ENCODE measurements around the gene TMEM259. TPM values are rescaled to one million over a fixed set of nuclear protein-coding genes. Genes with fewer than 3 reads are reported as not detected.

TMEM259 gene
- total RNA-seq, 1 experiment from 2014 or later, result 171 TPM

DNA sequence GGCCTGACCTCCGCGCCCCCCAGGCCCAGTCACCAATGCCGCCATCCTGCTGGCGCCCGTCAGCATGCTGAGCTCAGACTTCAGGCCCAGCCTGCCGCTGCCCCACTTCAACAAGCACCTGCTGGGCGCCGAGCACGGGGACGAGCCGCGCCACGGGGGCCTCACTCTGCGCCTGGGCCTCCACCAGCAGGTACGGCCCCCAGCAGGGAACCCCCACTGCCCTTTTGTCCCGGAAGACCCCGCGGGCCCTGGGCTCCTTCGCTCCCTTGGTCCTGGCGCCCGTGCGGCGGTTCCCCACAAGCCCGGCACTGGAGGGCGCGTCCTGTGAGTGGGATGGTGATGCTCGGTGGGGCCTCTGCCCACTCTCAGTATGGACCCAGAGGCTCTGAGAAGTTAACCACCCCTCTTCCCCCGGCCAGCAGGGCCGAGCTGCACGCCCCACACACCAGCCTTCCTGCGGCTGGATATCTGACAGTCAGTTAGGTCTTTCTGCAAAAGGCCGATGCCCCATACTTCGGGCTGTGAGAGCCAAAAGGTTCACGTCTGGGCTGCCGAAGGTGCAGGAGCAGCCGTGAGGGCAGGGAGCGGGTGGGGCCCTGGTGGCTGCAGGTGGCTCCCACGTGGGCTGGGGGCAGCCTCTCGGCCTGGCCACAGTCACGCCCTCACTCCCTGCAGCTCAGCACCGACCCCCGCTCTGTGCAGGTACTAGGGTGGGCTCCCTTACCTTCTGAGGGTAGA, 28.8 kb downstream of the TMEM259 start:
- Histone ChIP-seq H2BK15ac (ENCODE audit: low read depth, low read length) (no peak overlapping the region), H3K18ac (ENCODE audit: insufficient read length, low read depth, low read length) (no peak overlapping the region), H2AFZ (ENCODE audit: low read length) (no peak overlapping the region), H3T11ph (ENCODE audit: low read length) (no peak overlapping the region), H3K79me2 (ENCODE audit: insufficient read depth, low read length) (no peaks in the 10 kb centered on the region), H3K56ac (ENCODE audit: insufficient read length, low read depth, low read length) (no peak overlapping the region), H3K4ac (ENCODE audit: low read depth, low read length) (no peak overlapping the region), H3K4me1 (ENCODE audit: insufficient read depth, low read length) (no peaks in the 10 kb centered on the region), H4K91ac (ENCODE audit: insufficient read length, low read depth, low read length) (no peak overlapping the region), H2BK5ac (ENCODE audit: insufficient read length, low read length) (no peak overlapping the region), H2BK120ac (ENCODE audit: low read depth, low read length, poor library complexity, severe bottlenecking) (no peak overlapping the region), H4K8ac (replicated peaks; ENCODE audit: insufficient read length, low read depth, low read length) (no peak overlapping the region), H4K5ac (ENCODE audit: insufficient read length, low read depth, low read length) (no peak overlapping the region), H3K9ac (ENCODE audit: extremely low read depth, insufficient read length, low read length) (no peak overlapping the region), H3K14ac (ENCODE audit: insufficient read depth, low read length) (no peak overlapping the region), H3K9me3 (ENCODE audit: control insufficient read depth, low read depth, low read length) (no peaks in the 10 kb centered on the region), H3K27ac (ENCODE audit: insufficient read length, low read depth, low read length) (no peak overlapping the region), H3K23ac (ENCODE audit: insufficient read length, low read depth, low read length) (no peak overlapping the region), H2BK20ac (ENCODE audit: low read depth, low read length, poor library complexity, severe bottlenecking) (no peak overlapping the region), H3K79me1 (ENCODE audit: insufficient read depth, low read depth, low read length, poor library complexity, severe bottlenecking) (no peaks in the 10 kb centered on the region), H3K4me2 (ENCODE audit: insufficient read depth, insufficient read length, low read length) (no peak overlapping the region), H3K27me3 (ENCODE audit: insufficient read depth, low read length) (no peaks in the 10 kb centered on the region; the same call in 1 of the 2 replicates), H2BK12ac (ENCODE audit: insufficient read length, low read depth, low read length) (no peak overlapping the region), H2AK5ac (ENCODE audit: insufficient read length, low read length) (no peak overlapping the region), H4K20me1 (ENCODE audit: control insufficient read depth, insufficient read depth, insufficient read length) (peaks cover 7% of the 10 kb centered on the region), H3K23me2 (ENCODE audit: insufficient read length, low read depth, low read length, poor library complexity, severe bottlenecking) (no peaks in the 10 kb centered on the region)
- Mint-ChIP-seq H3K9me3 (no peaks in the 10 kb centered on the region), H3K4me3 (no peak overlapping the region), H3K4me1 (peaks cover 5 to 16% of the 10 kb centered on the region in 2 experiments), H3K27me3 (ENCODE audit: low read depth) (peaks cover 9% of the 10 kb centered on the region), H3K36me3 (ENCODE audit: insufficient read depth in 1 of 3, low read depth in 3 of 3) (peaks cover 5 to 31% (median 27%) of the 10 kb centered on the region in 3 experiments; a peak in 6 of 7 replicates), H3K27ac (no peak overlapping the region)
- TF ChIP-seq, protein P1, sequence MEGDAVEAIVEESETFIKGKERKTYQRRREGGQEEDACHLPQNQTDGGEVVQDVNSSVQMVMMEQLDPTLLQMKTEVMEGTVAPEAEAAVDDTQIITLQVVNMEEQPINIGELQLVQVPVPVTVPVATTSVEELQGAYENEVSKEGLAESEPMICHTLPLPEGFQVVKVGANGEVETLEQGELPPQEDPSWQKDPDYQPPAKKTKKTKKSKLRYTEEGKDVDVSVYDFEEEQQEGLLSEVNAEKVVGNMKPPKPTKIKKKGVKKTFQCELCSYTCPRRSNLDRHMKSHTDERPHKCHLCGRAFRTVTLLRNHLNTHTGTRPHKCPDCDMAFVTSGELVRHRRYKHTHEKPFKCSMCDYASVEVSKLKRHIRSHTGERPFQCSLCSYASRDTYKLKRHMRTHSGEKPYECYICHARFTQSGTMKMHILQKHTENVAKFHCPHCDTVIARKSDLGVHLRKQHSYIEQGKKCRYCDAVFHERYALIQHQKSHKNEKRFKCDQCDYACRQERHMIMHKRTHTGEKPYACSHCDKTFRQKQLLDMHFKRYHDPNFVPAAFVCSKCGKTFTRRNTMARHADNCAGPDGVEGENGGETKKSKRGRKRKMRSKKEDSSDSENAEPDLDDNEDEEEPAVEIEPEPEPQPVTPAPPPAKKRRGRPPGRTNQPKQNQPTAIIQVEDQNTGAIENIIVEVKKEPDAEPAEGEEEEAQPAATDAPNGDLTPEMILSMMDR (conservative IDR thresholded peaks at IDR 0.05), result no peak
- DNase-seq, result no peak
- no CpG with 5 or more reads among the region's 42 CpGs for WGBS (ENCODE audit: extremely low coverage, insufficient read length, low lambda C conversion rate)

Data from H9 (cell line).